C4-2B (cell line): ENCODE results near the gene LRRTM4.
"Not testable (repeated sequence)": the region's sequence is repeated elsewhere in the genome, so short reads cannot be mapped to it uniquely, and the experiment has no call there.

ENCODE experiments used
- H3K27ac ChIP-seq: fragments of 450-650 bp; 2 replicates; pipeline ENCODE4 v1.5.1; 2017
- ZFX ChIP-seq: fragments of 450-650 bp; IDR thresholded peaks from 2 replicates; pipeline ENCODE4 v1.6.1; 2017
- TF ChIP-seq, protein P1 (sequence below): fragments of 450-650 bp; conservative IDR thresholded peaks from 2 replicates; pipeline ENCODE4 v1.5.1; 2017; ENCODE audit warnings: mild to moderate bottlenecking

LRRTM4 gene

DNA sequence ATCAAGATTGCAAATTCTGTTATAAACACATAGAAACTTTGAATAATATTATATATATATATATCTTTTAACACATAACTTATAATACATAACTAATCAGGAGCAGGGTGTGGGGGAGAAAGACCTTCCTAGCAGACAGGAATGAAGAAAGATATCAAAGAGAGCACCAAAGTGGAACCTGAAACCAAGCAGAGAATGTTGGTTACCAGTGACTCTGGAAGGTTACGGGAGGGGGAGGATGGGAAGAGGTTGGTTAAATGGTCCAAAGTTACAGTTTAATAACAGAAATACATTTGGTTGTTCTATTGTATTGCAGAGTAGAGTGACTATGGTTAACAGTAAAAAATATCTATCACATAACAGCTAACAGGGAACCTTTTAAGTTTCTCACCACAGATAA is 366.7 kb downstream of the LRRTM4 start:
- TF ChIP-seq ZFX: no peak
- TF ChIP-seq, protein P1, sequence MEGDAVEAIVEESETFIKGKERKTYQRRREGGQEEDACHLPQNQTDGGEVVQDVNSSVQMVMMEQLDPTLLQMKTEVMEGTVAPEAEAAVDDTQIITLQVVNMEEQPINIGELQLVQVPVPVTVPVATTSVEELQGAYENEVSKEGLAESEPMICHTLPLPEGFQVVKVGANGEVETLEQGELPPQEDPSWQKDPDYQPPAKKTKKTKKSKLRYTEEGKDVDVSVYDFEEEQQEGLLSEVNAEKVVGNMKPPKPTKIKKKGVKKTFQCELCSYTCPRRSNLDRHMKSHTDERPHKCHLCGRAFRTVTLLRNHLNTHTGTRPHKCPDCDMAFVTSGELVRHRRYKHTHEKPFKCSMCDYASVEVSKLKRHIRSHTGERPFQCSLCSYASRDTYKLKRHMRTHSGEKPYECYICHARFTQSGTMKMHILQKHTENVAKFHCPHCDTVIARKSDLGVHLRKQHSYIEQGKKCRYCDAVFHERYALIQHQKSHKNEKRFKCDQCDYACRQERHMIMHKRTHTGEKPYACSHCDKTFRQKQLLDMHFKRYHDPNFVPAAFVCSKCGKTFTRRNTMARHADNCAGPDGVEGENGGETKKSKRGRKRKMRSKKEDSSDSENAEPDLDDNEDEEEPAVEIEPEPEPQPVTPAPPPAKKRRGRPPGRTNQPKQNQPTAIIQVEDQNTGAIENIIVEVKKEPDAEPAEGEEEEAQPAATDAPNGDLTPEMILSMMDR: no peak

DNA sequence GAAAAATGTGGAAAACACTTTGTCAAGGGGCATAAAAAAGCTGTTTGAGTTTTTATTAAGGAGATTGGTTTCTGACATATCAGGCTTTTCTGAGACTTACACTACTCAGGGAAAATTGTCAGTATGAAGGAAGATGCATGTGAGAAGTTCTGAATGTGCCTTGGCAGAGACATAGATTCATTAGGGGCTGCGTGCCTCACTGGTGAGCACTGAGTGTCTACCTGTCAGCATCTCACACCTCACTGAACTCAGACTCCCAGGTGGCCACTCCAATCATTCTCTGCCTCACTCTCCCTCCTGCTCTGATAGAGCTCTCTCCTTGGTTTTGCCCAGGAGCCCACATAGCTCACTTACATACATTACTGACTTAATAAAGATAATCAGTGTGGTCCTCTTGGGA is 372.6 kb downstream of the LRRTM4 start:
- TF ChIP-seq, protein P1: no peak
- no peak for TF ChIP-seq ZFX
- H3K27ac ChIP-seq: no peak overlapping the region

More for the DNA sequence above, 366.7 kb downstream of the LRRTM4 start:
- H3K27ac ChIP-seq: no peak overlapping the region

DNA sequence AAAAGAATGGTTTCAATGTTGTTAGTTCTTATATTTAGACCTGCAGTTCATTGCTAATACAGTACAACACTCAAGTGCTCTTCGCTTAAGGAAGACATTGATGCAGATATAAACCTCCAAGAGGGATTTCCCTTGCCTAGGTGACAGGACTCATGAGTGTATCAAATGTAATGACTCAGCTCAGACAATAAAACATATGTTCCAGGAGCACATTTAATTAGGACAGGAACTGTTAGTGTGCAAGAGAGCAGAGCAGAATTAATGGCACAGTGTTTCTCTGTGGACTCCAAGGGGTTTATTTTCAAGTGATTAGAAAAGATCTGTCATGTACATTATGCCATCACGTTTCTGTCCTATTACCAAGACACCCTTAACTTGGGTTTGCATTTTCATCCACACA is 375.0 kb downstream of the LRRTM4 start:
- H3K27ac ChIP-seq: no peak overlapping the region

DNA sequence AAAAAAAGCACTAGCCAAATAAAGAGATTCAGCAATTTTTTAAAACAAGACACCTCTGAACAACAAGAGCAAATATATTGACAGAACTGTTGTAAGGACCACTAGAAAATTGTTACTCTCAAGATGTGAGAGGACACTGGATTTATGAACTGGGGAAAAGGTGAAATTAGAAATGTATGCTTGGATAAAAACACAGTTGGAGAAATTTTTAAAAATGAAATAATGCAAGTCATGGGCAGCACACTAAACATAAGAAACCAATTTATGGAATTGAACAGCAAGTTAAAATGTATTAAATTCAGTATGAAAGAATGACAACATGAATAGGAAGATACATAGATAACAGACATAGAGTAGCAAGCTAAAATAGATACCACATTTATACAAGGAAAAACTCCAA is 377.4 kb downstream of the LRRTM4 start:
- TF ChIP-seq, protein P1: no peak
- no peak for TF ChIP-seq ZFX
- no peak overlapping the region for H3K27ac ChIP-seq

More for the DNA sequence above, 375.0 kb downstream of the LRRTM4 start:
- TF ChIP-seq, protein P1: no peak
- TF ChIP-seq ZFX: no peak

DNA sequence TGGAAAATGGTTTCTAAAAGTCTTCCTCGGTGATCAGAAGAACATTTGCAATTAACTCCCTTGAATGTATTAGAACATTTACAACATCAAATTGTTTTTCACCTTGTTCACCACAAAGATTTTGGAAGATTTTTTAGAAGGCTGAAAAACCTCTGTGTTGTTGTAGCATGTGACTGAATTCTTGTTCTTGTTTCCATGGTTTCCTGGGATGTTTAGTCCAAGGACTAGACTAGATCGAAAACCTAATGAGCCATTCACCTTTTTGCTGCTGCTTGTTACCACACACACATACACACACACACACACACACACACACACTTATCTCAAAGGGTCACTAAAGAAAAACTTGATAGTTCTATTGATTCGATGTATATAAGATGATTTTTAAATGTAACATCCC is 380.0 kb downstream of the LRRTM4 start:
- no peak for TF ChIP-seq ZFX
- TF ChIP-seq, protein P1: no peak
- no peak overlapping the region for H3K27ac ChIP-seq

DNA sequence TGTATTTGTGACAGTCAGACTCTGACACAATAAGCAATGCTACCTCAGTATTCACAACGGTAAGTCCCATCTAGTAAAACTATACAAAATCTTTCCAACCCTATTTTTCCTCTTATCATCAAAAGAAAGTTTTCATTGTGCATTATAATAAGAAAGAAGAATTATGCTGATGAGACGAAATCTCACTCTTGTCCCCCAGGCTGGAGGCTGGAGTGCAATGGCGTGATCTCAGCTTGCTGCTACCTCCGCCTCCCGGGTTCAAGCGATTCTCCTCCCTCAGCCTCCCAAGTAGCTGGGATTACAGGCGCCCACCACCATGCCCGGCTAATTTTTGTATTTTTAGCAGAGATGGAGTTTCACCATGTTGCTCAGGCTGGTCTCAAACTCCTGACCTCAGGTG is 393.7 kb downstream of the LRRTM4 start:
- H3K27ac ChIP-seq: not testable (repeated sequence)

DNA sequence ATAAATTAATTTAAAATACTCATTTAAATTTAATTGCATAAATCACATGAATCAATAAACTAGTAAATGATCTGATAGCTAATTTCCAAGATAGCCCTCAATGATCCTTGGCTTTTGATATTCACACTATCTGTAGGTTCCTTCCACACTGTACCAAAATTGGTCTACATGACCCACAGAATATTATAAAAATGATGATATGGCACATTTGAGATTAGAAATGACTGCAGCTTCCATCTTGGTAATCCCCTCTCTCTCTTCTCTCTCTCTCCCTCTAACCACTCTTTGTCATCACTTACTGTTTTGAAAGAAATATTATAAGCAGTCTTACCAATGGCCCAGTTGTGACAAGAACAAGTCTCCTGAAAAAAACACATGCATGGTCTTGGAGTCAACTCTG is 394.8 kb downstream of the LRRTM4 start:
- no peak for TF ChIP-seq ZFX
- no peak overlapping the region for H3K27ac ChIP-seq

DNA sequence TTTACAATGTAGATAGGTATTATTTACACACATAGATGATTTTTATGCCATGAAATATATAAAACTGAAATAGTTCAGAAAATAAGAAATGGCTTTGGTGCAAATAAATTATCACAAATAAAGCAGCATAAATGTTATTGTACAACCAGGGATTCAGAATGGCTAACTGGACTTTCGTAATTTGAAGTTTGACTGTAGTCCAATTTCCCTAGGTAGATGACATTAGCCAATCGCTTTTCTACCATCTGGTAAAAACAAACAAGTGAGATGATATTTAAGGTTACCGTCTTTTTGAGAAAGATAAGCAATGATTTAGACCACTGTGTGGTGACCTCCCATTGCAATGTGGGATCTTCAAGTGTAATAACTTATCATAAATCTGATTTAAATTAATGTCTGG is 400.7 kb downstream of the LRRTM4 start:
- no peak for TF ChIP-seq ZFX
- TF ChIP-seq, protein P1: no peak
- H3K27ac ChIP-seq: no peak overlapping the region

DNA sequence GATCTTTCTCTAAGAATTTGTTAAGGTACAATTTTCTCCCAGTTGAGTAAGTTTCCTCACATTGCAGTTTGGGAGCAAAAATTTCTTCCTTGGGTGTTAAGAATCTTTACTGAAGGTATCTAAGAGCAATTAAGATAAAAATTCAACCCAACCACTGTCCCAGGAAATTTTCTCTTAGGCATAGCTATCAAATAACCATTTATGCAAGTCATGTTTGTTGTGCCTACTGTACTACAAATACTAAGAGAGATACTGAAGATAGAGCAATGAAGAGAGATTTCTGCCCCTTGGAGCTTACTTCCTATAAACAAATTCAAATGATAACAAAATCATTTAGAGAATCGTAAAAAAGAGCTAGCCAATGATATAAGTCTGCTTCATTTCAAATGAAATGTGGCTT is 402.8 kb downstream of the LRRTM4 start:
- H3K27ac ChIP-seq: no peak overlapping the region
- TF ChIP-seq, protein P1: no peak
- no peak for TF ChIP-seq ZFX
